ENCODE results near the gene BTBD2.
A peak's percentile ranks its signal among the peaks of the same experiment; 100 is the strongest.

The BTBD2 gene

GRCh38 chr19:2036424-2036823 lies 20.9 kb upstream of the BTBD2 start:
- TF ChIP-seq TAF1 (IDR thresholded peaks at IDR 0.05; ENCODE audit: borderline replicate concordance, insufficient read depth, low read length) (no peak), REST (IDR thresholded peaks at IDR 0.05; ENCODE audit: insufficient read depth in 1 of 2, low read depth in 2 of 2, low read length in 2 of 2) (no peak), FOXP2 (optimal IDR thresholded peaks at IDR 0.05; ENCODE audit: borderline replicate concordance, extremely low read depth, extremely low read length, insufficient read depth) (no peak), POLR2AphosphoS5 (IDR thresholded peaks at IDR 0.05; ENCODE audit: low read depth, low read length) (no peak; the same call in 1 of the 2 replicates), SIN3A (IDR thresholded peaks at IDR 0.05; ENCODE audit: borderline replicate concordance, insufficient read depth, low read length) (no peak)

GRCh38 chr19:2035590-2035991 lies 20.1 kb upstream of the BTBD2 start:
- TF ChIP-seq SIN3A (IDR thresholded peaks at IDR 0.05; ENCODE audit: borderline replicate concordance, insufficient read depth, low read length) = no peak

GRCh38 chr19:2034729-2035589 lies 19.4 kb upstream of the BTBD2 start:
- TF ChIP-seq TAF1 (IDR thresholded peaks at IDR 0.05; ENCODE audit: borderline replicate concordance, insufficient read depth, low read length) = no peak
- TF ChIP-seq POLR2AphosphoS5 (IDR thresholded peaks at IDR 0.05; ENCODE audit: low read depth, low read length) = no peak
- TF ChIP-seq FOXP2 (optimal IDR thresholded peaks at IDR 0.05; ENCODE audit: borderline replicate concordance, extremely low read depth, extremely low read length, insufficient read depth) = no peak
- no peak for TF ChIP-seq REST (IDR thresholded peaks at IDR 0.05; ENCODE audit: insufficient read depth in 1 of 2, low read depth in 2 of 2, low read length in 2 of 2)
- TF ChIP-seq SIN3A (IDR thresholded peaks at IDR 0.05; ENCODE audit: borderline replicate concordance, insufficient read depth, low read length) = no peak

GRCh38 chr19:2033825-2034159 lies 18.3 kb upstream of the BTBD2 start:
- TF ChIP-seq POLR2AphosphoS5 (IDR thresholded peaks at IDR 0.05; ENCODE audit: low read depth, low read length) (no peak), TAF1 (IDR thresholded peaks at IDR 0.05; ENCODE audit: borderline replicate concordance, insufficient read depth, low read length) (no peak)

GRCh38 chr19:2033115-2033824 lies 17.8 kb upstream of the BTBD2 start:
- no peak for TF ChIP-seq FOXP2 (optimal IDR thresholded peaks at IDR 0.05; ENCODE audit: borderline replicate concordance, extremely low read depth, extremely low read length, insufficient read depth)
- no peak for TF ChIP-seq SIN3A (IDR thresholded peaks at IDR 0.05; ENCODE audit: borderline replicate concordance, insufficient read depth, low read length)
- TF ChIP-seq REST (IDR thresholded peaks at IDR 0.05; ENCODE audit: insufficient read depth in 1 of 2, low read depth in 2 of 2, low read length in 2 of 2) = no peak
- TF ChIP-seq POLR2AphosphoS5 (IDR thresholded peaks at IDR 0.05; ENCODE audit: low read depth, low read length) = no peak
- no peak for TF ChIP-seq TAF1 (IDR thresholded peaks at IDR 0.05; ENCODE audit: borderline replicate concordance, insufficient read depth, low read length)

GRCh38 chr19:2032296-2032941 lies 16.9 kb upstream of the BTBD2 start:
- TF ChIP-seq TAF1 (IDR thresholded peaks at IDR 0.05; ENCODE audit: borderline replicate concordance, insufficient read depth, low read length) (no peak), SIN3A (IDR thresholded peaks at IDR 0.05; ENCODE audit: borderline replicate concordance, insufficient read depth, low read length) (no peak), POLR2AphosphoS5 (IDR thresholded peaks at IDR 0.05; ENCODE audit: low read depth, low read length) (no peak), REST (IDR thresholded peaks at IDR 0.05; ENCODE audit: insufficient read depth in 1 of 2, low read depth in 2 of 2, low read length in 2 of 2) (no peak), FOXP2 (optimal IDR thresholded peaks at IDR 0.05; ENCODE audit: borderline replicate concordance, extremely low read depth, extremely low read length, insufficient read depth) (peak; percentile 47)

Data from PFSK-1 (cell line).